OCI-LY7 (cell line): Measurements from ENCODE around the gene FMN1. TPM values are rescaled to one million over a fixed set of nuclear protein-coding genes. Genes with fewer than 3 reads are reported as not detected.

ENCODE experiments used
- BruUV-seq: library from RNA; stranded (reverse); fragments of 400-500 nt; replicated peaks from 2 replicates; lab custom pipeline; 2021; lab: Mats Ljungman, UMichigan
- CTCF ChIA-PET: fragments of 300-600 bp; sonication (Branson Sonifier 250); formaldehyde crosslinking; loops from one replicate; lab custom pipeline; 2022; ENCODE audit warnings: antibody characterized with exemption; ENCODE audit not compliant: unreplicated experiment; lab: Charles Lee
- POLR2A ChIA-PET: fragments of 300-600 bp; sonication (Branson Sonifier 250); formaldehyde crosslinking; loops from one replicate; lab custom pipeline; 2022; ENCODE audit warnings: antibody characterized with exemption; lab: Charles Lee
- DNase-seq: peaks from one replicate; pipeline ENCODE4 v3.0.0-alpha.2; 2015; ENCODE audit warnings: low spot score
- H2AFZ ChIP-seq: fragments of 200-600 bp; sonication (generic), shearing (Covaris generic); 2 replicates; pipeline ENCODE4 v1.6.1; 2014; ENCODE audit warnings: mild to moderate bottlenecking, antibody characterized with exemption, low read length, moderate library complexity
- H3K27ac ChIP-seq: fragments of 200-600 bp; sonication (generic); 2 replicates; pipeline ENCODE4 v1.5.1; 2014; ENCODE audit warnings: mixed run types, low read depth, mild to moderate bottlenecking, moderate library complexity, low read length, inconsistent platforms; ENCODE audit not compliant: poor library complexity, severe bottlenecking
- H3K36me3 ChIP-seq: fragments of 200-600 bp; sonication (generic); 2 replicates; pipeline ENCODE4 v1.6.1; 2014; ENCODE audit warnings: mild to moderate bottlenecking, antibody characterized with exemption, low read length, moderate library complexity, mixed read lengths; ENCODE audit not compliant: insufficient read depth
- H3K4me1 ChIP-seq: fragments of 200-600 bp; sonication (generic); 2 replicates; pipeline ENCODE4 v1.5.1; 2014; ENCODE audit warnings: mild to moderate bottlenecking, low read length; ENCODE audit not compliant: insufficient read depth, poor library complexity, severe bottlenecking
- H3K4me2 ChIP-seq: fragments of 200-600 bp; sonication (generic); 2 replicates; pipeline ENCODE4 v1.6.1; 2014; ENCODE audit warnings: mild to moderate bottlenecking, low read length
- H3K4me3 ChIP-seq: fragments of 200-600 bp; sonication (generic); 2 replicates; pipeline ENCODE4 v1.5.1; 2014; ENCODE audit warnings: mild to moderate bottlenecking, low read depth, low read length; ENCODE audit not compliant: poor library complexity, severe bottlenecking
- H3K79me2 ChIP-seq: fragments of 200-600 bp; sonication (generic); 2 replicates; pipeline ENCODE4 v1.6.1; 2016; ENCODE audit warnings: low read depth, mild to moderate bottlenecking, low read length, moderate library complexity, mixed read lengths; ENCODE audit not compliant: insufficient read depth
- H3K9me2 ChIP-seq: fragments of 200-600 bp; sonication (generic); 2 replicates; pipeline ENCODE4 v1.6.1; 2016; ENCODE audit warnings: mild to moderate bottlenecking, low read length, mixed read lengths; ENCODE audit not compliant: insufficient read depth
- H3K9me3 ChIP-seq: fragments of 200-600 bp; sonication (generic); 2 replicates; pipeline ENCODE4 v1.6.1; 2014; ENCODE audit warnings: mild to moderate bottlenecking, mixed run types, low read length, mixed read lengths
- H4K20me1 ChIP-seq: fragments of 200-600 bp; sonication (generic); 2 replicates; pipeline ENCODE4 v1.6.1; 2014; ENCODE audit warnings: mild to moderate bottlenecking, antibody characterized with exemption, low read length, moderate library complexity, mixed read lengths; ENCODE audit not compliant: insufficient read depth
- CTCF ChIP-seq: fragments of 200-600 bp; sonication (generic); conservative IDR thresholded peaks from 2 replicates; pipeline ENCODE4 v1.5.1; 2014; ENCODE audit warnings: mild to moderate bottlenecking, antibody characterized with exemption, low read length, moderate library complexity, mixed read lengths
- EZH2phosphoT487 ChIP-seq: fragments of 200-600 bp; sonication (generic); IDR thresholded peaks from 2 replicates; pipeline ENCODE4 v1.6.1; 2018; ENCODE audit warnings: low read depth, borderline replicate concordance, mild to moderate bottlenecking, mixed run types, antibody characterized with exemption, low read length, moderate library complexity, mixed read lengths
- intact Hi-C: fragments of 100-400 bp; cut with micrococcal nuclease; formaldehyde crosslinking; loops from one replicate; pipeline ENCODE4 v1.10.0; 2022; ENCODE audit not compliant: unreplicated experiment
- total RNA-seq, 2 experiments: library from RNA; depleted of rRNA in 1 of 2; stranded (reverse); fragments of >200 nt in 1 of 2; shearing (Covaris generic) in 1 of 2; gene quantifications; 2 replicates each; pipeline ENCODE4 v1.2.3, GENCODE V29; 2014 to 2022

Gene FMN1
- total RNA-seq, 2 experiments from 2014 or later = 3.2 to 4.2 TPM

- Histone ChIP-seq H4K20me1 (no peaks in the 10 kb centered on the region), H3K4me2 (no peak overlapping the region), H3K4me3 (no peak overlapping the region), H3K36me3 (no peaks in the 10 kb centered on the region), H3K79me2 (no peaks in the 10 kb centered on the region), H3K9me3 (no peaks in the 10 kb centered on the region), H3K27ac (no peak overlapping the region), H3K4me1 (no peaks in the 10 kb centered on the region), H3K9me2 (no peaks in the 10 kb centered on the region), H2AFZ (no peak overlapping the region)
- BruUV-seq = no TSS peak
- intact Hi-C loops = no loop called here
- DNase-seq = no peak
- TF ChIP-seq CTCF (no peak), EZH2phosphoT487 (no peak)
- POLR2A ChIA-PET = interaction anchor here (1.2 kb wide), 1 partner anchor 14 kb away, joined by 4 read pairs; no protein-coding TSS in a partner anchor
- CTCF ChIA-PET = no interaction called here
Measured at GRCh38 chr15:32799936-32800535, 394.5 kb downstream of the FMN1 start.

DNA sequence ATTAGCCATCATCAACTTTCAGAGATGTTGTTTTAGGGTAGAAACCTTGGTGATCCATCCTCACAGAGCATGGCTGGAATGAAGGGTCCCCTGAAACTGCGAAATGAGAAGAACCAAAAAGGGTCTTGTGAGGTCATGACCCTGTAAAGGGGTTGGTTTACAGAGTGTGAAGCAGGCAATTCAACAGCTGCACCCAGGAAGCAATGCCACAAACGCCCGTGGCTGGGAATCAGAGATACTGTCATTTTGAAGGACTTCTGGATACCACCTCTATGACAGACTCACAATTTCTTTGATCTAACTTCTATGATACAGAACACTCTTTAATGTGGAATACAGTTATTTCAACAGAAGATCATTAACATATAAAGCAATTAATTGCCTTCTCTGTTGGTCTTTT is 397.7 kb downstream of the FMN1 start:
- no peaks in the 10 kb centered on the region for H3K9me3 ChIP-seq
- H3K27ac ChIP-seq = no peak overlapping the region
- H3K4me2 ChIP-seq = no peak overlapping the region
- H3K79me2 ChIP-seq = no peaks in the 10 kb centered on the region
- ChIA-PET POLR2A (no interaction called here), CTCF (no interaction called here)
- no peak overlapping the region for H3K4me3 ChIP-seq
- H4K20me1 ChIP-seq = no peaks in the 10 kb centered on the region
- DNase-seq = no peak
- no peaks in the 10 kb centered on the region for H3K4me1 ChIP-seq
- intact Hi-C loops = no loop called here
- no peak overlapping the region for H2AFZ ChIP-seq
- no TSS peak for BruUV-seq
- no peaks in the 10 kb centered on the region for H3K36me3 ChIP-seq
- H3K9me2 ChIP-seq = no peaks in the 10 kb centered on the region
- TF ChIP-seq EZH2phosphoT487 = no peak
- no peak for TF ChIP-seq CTCF

- DNase-seq = no peak
- TF ChIP-seq EZH2phosphoT487 (no peak), CTCF (no peak)
- H3K36me3 ChIP-seq = no peaks in the 10 kb centered on the region
- intact Hi-C loops = no loop called here
- no TSS peak for BruUV-seq
- no peak overlapping the region for H3K4me3 ChIP-seq
- ChIA-PET POLR2A (interaction anchor here (0.6 kb wide), 1 partner anchor 105 kb away, joined by 4 read pairs; no protein-coding TSS in a partner anchor), CTCF (no interaction called here)
- no peaks in the 10 kb centered on the region for H3K9me2 ChIP-seq
- H3K79me2 ChIP-seq = no peaks in the 10 kb centered on the region
- H3K9me3 ChIP-seq = no peaks in the 10 kb centered on the region
- H3K4me1 ChIP-seq = no peaks in the 10 kb centered on the region
- no peaks in the 10 kb centered on the region for H4K20me1 ChIP-seq
- H2AFZ ChIP-seq = no peak overlapping the region
- no peak overlapping the region for H3K27ac ChIP-seq
- no peak overlapping the region for H3K4me2 ChIP-seq
Measured at GRCh38 chr15:32794973-32795372, 399.5 kb downstream of the FMN1 start.
